OCI-LY1 (cell line): Measurements from ENCODE around the gene MILR1.

ENCODE experiments used
- CTCF ChIP-seq: fragments of 200-600 bp; sonication (generic), shearing (Covaris generic); IDR thresholded peaks from 2 replicates; pipeline ENCODE4 v1.5.1; 2017; ENCODE audit warnings: mild to moderate bottlenecking, antibody characterized with exemption, low read length, moderate library complexity, mixed read lengths
- EZH2 ChIP-seq: fragments of 200-600 bp; sonication (generic), shearing (Covaris generic); IDR thresholded peaks from 2 replicates; pipeline ENCODE4 v1.8.0; 2017; ENCODE audit warnings: borderline replicate concordance, mixed run types, mild to moderate bottlenecking, antibody characterized with exemption, low read length, moderate library complexity, mixed read lengths

GRCh38 chr17:64418506-64419339 lies 30.2 kb upstream of the MILR1 start:
- TF ChIP-seq CTCF (peak; percentile 71), EZH2 (no peak)
